Stimulated activated CD4-positive, alpha-beta T cell treated with anti-CD3 and anti-CD28 coated beads, TNF-alpha, amount 100 ng/mL, for 48 hours (primary cell): ENCODE results near the gene BCAS3.
"Not testable (repeated sequence)": the region's sequence is repeated elsewhere in the genome, so short reads cannot be mapped to it uniquely, and the experiment has no call there.

Source experiments
- DNase-seq, 3 donors: peaks; one replicate each; pipeline ENCODE4 v3.0.0-alpha.2; 2020; ENCODE audit warnings: low read depth in 3 of 3

The BCAS3 gene

DNA sequence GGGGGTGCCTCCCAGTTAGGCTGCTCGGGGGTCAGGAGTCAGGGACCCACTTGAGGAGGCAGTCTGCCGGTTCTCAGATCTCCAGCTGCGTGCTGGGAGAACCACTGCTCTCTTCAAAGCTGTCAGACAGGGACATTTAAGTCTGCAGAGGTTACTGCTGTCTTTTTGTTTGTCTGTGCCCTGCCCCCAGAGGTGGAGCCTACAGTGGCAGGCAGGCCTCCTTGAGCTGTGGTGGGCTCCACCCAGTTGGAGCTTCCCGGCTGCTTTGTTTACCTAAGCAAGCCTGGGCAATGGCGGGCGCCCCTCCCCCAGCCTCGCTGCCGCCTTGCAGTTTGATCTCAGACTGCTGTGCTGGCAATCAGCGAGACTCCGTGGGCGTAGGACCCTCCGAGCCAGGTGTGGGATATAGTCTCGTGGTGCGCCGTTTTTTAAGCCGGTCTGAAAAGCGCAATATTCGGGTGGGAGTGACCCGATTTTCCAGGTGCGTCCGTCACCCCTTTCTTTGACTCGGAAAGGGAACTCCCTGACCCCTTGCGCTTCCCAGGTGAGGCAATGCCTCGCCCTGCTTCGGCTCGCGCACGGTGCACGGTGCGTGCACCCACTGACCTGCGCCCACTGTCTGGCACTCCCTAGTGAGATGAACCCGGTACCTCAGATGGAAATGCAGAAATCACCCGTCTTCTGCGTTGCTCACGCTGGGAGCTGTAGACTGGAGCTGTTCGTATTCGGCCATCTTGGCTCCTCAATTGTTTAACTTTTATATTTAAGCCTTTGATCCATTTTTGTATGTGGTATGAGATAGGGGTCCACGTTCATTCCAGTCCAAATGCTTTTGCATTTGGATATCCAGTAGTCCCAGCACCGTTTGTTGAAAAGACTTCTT, 209.3 kb downstream of the BCAS3 start:
- not testable (repeated sequence) for DNase-seq

GRCh38 chr17:60887614-60888028, 210.0 kb downstream of the BCAS3 start:
- DNase-seq = no peak

GRCh38 chr17:60888812-60889709, 211.4 kb downstream of the BCAS3 start:
- DNase-seq = no peak

- DNase-seq = no peak
Observed at GRCh38 chr17:60891149-60891548, 213.5 kb downstream of the BCAS3 start.

- DNase-seq = no peak
Observed at GRCh38 chr17:60893475-60893874, 215.8 kb downstream of the BCAS3 start.

- DNase-seq = no peak
Observed at GRCh38 chr17:60896996-60897395, 219.3 kb downstream of the BCAS3 start.

- DNase-seq = no peak
Observed at GRCh38 chr17:60899115-60899514, 221.5 kb downstream of the BCAS3 start.

DNA sequence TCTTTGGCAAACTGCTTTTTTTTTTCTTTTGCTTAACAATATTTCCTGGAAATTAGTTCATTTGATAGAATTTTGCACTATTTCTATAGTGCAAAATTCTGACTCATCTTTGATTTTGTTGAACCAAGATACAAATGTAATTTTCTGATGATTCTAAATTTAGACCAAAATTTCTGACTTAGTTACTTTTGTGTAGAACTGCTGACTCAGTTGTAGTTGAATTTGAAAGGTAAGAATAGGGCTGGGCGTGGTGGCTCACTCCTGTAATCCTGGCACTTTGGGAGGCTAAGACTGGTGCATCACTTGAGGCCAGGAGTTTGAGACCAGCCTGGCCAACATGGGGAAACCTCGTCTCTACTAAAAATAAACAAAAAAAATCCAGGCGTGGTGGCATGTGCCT, 223.0 kb downstream of the BCAS3 start:
- no peak for DNase-seq

DNA sequence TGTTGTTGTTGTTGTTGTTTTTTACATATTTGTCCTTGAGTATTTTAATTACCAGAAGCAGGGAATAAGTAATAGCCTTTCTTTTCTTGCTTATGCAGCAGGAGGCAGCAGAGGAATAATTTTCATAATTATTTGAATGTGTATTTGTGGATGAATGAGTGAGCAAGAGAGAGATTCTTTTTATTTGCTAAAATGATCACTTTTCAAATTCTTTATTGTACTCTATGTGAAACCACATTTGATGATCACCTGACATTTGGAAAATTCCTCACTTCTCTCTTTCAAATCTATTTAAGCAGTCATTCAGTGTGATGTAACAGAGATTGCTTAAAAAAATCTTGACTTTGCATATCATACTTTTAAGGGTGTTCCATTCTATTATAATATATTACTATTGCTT, 223.6 kb downstream of the BCAS3 start:
- DNase-seq = no peak

- DNase-seq = no peak
Observed at GRCh38 chr17:60901806-60902205, 224.2 kb downstream of the BCAS3 start.

GRCh38 chr17:60902399-60902798, 224.7 kb downstream of the BCAS3 start:
- no peak for DNase-seq

- no peak for DNase-seq
Observed at GRCh38 chr17:60904582-60904981, 226.9 kb downstream of the BCAS3 start.

DNA sequence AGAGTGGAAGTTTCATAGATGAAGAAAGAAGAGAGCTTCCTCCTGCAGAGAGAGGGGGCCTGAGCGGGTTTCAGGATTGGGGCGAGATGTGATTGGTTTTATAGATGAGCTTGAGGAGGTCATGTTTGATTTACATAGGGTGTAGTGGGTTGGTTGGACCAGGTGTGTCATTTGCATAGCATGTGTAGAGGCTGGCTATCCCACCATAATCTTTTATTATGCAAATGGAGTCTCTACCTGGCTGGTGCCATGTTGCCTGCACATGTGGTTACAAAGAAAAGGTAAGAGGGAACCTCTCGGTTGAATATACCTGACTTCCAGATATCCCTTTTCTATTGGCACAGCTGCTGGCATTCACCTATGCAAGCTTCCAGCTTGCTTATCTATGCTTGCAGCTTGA, 228.1 kb downstream of the BCAS3 start:
- DNase-seq = no peak

DNA sequence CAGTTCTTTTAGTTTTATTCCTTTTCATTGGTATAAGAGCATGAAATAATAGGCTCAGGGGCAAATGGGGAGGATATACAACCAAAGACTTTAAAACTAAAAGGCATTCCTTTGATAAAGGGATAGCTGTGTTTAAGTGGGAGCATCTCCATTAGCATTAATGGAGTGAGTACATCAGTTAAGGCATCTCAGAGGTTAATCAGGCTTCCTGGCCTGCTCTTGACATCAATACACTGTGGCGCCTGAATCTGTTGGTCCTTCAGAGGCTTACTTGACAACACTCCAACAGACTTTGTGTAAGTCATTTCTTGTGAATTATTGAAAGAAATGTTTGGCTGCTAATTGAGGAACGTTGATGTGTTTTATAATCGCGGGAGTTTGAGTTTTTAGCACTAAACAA, 230.7 kb downstream of the BCAS3 start:
- no peak for DNase-seq

GRCh38 chr17:60909405-60909804, 231.8 kb downstream of the BCAS3 start:
- DNase-seq = no peak

DNA sequence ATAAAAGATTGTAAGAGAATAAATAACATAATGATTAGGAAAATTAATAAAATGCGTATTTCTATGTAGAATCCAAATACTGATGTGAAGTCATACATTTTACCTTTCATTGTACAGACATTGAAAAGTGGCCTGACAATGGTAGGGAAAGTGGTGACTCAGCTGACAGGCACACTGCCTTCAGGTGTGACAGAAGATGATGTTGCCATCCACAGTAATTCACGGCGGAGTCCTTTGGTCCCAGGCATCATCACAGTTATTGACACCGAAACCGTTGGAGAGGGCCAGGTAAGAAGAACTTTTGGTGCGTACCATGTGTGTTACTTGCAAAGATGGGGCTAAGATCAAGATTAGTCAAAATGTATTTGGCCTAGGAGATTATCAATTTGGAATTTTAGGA, 232.8 kb downstream of the BCAS3 start:
- DNase-seq = no peak

DNA sequence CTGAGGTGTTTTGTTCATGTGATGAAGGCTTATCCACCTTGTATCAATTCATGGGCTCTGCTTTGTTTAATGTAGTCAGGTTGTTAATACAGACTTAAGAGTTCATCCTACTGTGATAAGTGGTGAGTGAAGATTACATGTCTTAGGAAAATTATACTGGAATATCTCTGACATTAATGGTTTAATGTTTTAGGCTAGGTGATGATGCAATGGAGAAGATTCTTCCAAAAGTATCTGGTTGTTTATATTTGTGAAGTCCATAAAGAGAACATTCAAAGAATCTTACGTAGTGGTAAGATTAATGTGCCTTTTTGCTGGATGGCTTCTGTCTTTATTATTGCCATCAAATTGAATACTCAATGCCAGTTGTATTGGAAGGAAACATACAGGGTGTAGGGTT, 236.4 kb downstream of the BCAS3 start:
- DNase-seq = no peak

GRCh38 chr17:60916043-60916442, 238.4 kb downstream of the BCAS3 start:
- DNase-seq = no peak

GRCh38 chr17:60920107-60920506, 242.5 kb downstream of the BCAS3 start:
- DNase-seq = no peak

DNA sequence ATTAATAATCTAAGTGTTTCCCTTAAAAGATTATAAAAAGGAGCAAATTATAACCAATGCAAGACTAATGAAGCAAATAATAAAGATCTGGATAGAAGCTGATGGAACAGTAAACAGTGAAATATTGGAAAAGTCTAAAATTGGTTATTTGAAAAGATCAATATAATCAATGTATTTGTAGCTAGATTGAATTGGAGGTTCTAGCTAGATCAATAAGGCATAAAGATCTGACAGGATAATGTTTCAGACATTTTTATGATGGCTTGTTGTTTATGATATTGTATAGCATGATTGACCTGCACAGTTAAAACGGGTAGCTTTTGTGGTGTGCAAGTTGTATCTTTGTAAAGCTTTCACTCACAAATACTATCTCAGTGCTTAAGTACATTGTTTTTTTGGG, 245.3 kb downstream of the BCAS3 start:
- DNase-seq = no peak

- DNase-seq = no peak
Observed at GRCh38 chr17:60926466-60927183, 249.0 kb downstream of the BCAS3 start.

DNA sequence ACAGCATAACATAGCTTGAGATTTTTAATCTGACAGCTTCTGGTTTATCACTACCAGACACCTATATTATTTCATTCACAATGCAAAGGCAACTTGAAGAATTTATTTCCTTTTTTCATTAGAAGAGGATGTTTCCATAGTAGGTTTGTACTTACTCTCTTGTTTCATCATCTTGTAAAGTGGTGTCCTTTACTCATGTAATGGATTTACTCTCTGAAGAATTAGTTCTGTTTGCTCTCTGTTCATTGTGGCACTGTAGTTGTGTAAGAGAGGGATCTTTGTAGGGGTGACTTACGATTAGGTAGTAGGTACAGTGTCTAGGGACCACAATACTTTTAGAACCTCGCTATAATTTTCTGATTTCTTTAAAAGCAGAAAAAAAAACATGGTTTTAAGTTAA, 256.1 kb downstream of the BCAS3 start:
- no peak for DNase-seq
